ENCODE results near the gene RAP1GDS1. TPM values are rescaled to one million over a fixed set of nuclear protein-coding genes. Genes with fewer than 3 reads are reported as not detected.

RAP1GDS1 gene
- total RNA-seq, 1 experiment from 2014 or later: 25.7 TPM

DNA sequence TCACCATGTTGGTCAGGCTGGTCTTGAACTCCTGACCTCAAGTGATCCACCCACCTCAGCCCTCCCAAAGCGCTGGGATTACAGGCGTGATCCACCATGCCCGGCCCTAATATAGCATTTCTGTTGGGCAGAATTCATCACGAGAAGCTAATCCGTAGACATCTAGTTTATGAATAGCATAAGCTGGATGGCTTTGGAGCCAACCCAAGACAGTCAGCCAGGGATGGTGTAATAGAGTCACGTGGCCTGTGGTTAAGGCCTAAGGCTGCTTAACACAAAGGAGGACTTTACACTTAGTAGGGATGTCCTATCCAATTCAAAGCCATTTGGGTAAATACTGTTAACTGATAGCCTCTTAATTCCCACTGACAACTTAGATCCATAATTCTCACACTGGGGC is 173.6 kb downstream of the RAP1GDS1 start:
- DNase-seq: no peak
- intact Hi-C loops (cut with micrococcal nuclease; ENCODE audit: unreplicated experiment): no loop called here

GRCh38 chr4:98444371-98444770 is 183.2 kb downstream of the RAP1GDS1 start:
- intact Hi-C loops (cut with micrococcal nuclease; ENCODE audit: unreplicated experiment): no loop called here
- no TSS peak for BruUV-seq (replicated peaks)

More for the DNA sequence above, 173.6 kb downstream of the RAP1GDS1 start:
- Histone ChIP-seq H3K4me1 (replicated peaks; ENCODE audit: insufficient read depth) (peaks cover 18% of the 10 kb centered on the region), H2AFZ (no peak overlapping the region), H3K79me2 (ENCODE audit: low read depth) (no peaks in the 10 kb centered on the region), H3K4me3 (no peak overlapping the region), H3K9me2 (ENCODE audit: insufficient read depth) (no peaks in the 10 kb centered on the region), H3K9me3 (ENCODE audit: insufficient read depth, low read depth) (no peaks in the 10 kb centered on the region), H3K27me3 (ENCODE audit: insufficient read depth, low read depth) (no peaks in the 10 kb centered on the region), H3F3A (ENCODE audit: insufficient read depth, low read depth) (peaks cover 16% of the 10 kb centered on the region), H4K20me1 (ENCODE audit: insufficient read depth) (no peaks in the 10 kb centered on the region), H3K36me3 (ENCODE audit: low read depth) (no peaks in the 10 kb centered on the region; the same call in 1 of the 2 replicates), H3K4me2 (no peak overlapping the region), H3K27ac (no peak overlapping the region)
- no TSS peak for BruUV-seq (replicated peaks)
- TF ChIP-seq, protein P1, sequence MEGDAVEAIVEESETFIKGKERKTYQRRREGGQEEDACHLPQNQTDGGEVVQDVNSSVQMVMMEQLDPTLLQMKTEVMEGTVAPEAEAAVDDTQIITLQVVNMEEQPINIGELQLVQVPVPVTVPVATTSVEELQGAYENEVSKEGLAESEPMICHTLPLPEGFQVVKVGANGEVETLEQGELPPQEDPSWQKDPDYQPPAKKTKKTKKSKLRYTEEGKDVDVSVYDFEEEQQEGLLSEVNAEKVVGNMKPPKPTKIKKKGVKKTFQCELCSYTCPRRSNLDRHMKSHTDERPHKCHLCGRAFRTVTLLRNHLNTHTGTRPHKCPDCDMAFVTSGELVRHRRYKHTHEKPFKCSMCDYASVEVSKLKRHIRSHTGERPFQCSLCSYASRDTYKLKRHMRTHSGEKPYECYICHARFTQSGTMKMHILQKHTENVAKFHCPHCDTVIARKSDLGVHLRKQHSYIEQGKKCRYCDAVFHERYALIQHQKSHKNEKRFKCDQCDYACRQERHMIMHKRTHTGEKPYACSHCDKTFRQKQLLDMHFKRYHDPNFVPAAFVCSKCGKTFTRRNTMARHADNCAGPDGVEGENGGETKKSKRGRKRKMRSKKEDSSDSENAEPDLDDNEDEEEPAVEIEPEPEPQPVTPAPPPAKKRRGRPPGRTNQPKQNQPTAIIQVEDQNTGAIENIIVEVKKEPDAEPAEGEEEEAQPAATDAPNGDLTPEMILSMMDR (conservative IDR thresholded peaks at IDR 0.05): no peak
- no peak for TF ChIP-seq EZH2 (IDR thresholded peaks at IDR 0.05; ENCODE audit: low read depth)
- ChIA-PET POLR2A (ENCODE audit: unreplicated experiment) (no interaction called here), CTCF (no interaction called here)

DNA sequence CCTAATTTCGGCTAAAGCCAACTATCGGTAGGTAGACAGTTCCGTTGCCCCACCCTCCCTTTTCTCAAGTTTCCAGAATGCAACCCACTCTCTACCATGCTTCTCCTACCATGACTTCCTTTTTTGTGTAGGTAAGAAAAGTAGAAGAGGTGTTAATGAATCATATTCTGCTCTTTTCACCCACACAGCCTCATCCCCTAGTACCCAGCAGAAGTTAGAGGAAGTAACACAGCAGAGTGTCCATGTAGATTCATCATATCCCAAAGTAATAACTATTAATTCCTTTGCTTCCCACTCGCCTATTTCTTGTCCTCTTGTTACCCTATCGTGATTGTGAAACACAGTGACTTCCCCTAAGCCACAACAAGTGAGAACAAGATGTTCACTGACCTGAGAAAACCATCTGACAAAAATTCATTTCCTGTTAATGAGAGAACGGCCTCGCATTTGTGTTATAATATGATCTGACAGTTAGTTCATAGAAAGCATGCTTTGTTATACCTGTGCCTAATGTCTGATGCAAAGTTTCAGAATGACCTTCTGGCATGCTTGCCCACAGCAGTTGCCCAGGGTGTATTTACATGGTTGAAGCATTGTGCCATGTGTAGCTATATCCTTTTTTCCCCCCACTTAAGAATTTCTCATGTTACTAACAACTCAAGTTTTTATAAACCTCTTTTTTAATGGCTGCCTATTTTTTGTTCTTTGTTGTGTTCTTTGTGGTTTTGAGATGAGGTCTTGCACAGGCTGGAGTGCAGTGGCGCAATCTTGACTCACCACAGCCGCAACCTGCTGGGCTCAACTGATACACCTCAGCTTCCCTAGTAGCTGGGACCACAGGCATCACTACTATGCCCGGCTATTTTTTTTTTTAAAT is 185.6 kb downstream of the RAP1GDS1 start:
- Histone ChIP-seq H4K20me1 (ENCODE audit: insufficient read depth) (no peaks in the 10 kb centered on the region), H3K9me3 (ENCODE audit: insufficient read depth, low read depth) (no peaks in the 10 kb centered on the region), H3K4me2 (no peak overlapping the region), H3K79me2 (ENCODE audit: low read depth) (no peaks in the 10 kb centered on the region), H3K36me3 (ENCODE audit: low read depth) (peaks cover 6% of the 10 kb centered on the region; the same call in 1 of the 2 replicates), H2AFZ (no peak overlapping the region), H3K4me1 (replicated peaks; ENCODE audit: insufficient read depth) (no peaks in the 10 kb centered on the region), H3K4me3 (no peak overlapping the region), H3K27me3 (ENCODE audit: insufficient read depth, low read depth) (no peaks in the 10 kb centered on the region), H3F3A (ENCODE audit: insufficient read depth, low read depth) (no peaks in the 10 kb centered on the region), H3K9me2 (ENCODE audit: insufficient read depth) (no peaks in the 10 kb centered on the region), H3K27ac (no peak overlapping the region)
- TF ChIP-seq, protein P1 (conservative IDR thresholded peaks at IDR 0.05): no peak
- TF ChIP-seq EZH2 (IDR thresholded peaks at IDR 0.05; ENCODE audit: low read depth): no peak
- no peak for DNase-seq
- CTCF ChIA-PET: no interaction called here
- BruUV-seq (replicated peaks): no TSS peak
- intact Hi-C loops (cut with micrococcal nuclease; ENCODE audit: unreplicated experiment): no loop called here
- POLR2A ChIA-PET (ENCODE audit: unreplicated experiment): no interaction called here

More at GRCh38 chr4:98444371-98444770, 183.2 kb downstream of the RAP1GDS1 start:
- Histone ChIP-seq H3K4me2 (no peak overlapping the region), H3K9me3 (ENCODE audit: insufficient read depth, low read depth) (0 out of 2 replicates have a peak, but pooled peaks cover 2% of the 10 kb centered on the region), H3F3A (ENCODE audit: insufficient read depth, low read depth) (no peaks in the 10 kb centered on the region), H3K4me1 (replicated peaks; ENCODE audit: insufficient read depth) (no peaks in the 10 kb centered on the region), H3K4me3 (no peak overlapping the region), H3K27me3 (ENCODE audit: insufficient read depth, low read depth) (no peaks in the 10 kb centered on the region), H2AFZ (no peak overlapping the region), H3K9me2 (ENCODE audit: insufficient read depth) (no peaks in the 10 kb centered on the region; the same call in 1 of the 2 replicates), H3K79me2 (ENCODE audit: low read depth) (no peaks in the 10 kb centered on the region), H3K27ac (no peak overlapping the region), H3K36me3 (ENCODE audit: low read depth) (peaks cover 6% of the 10 kb centered on the region; the same call in 1 of the 2 replicates), H4K20me1 (ENCODE audit: insufficient read depth) (no peaks in the 10 kb centered on the region)
- CTCF ChIA-PET: no interaction called here
- no peak for DNase-seq
- TF ChIP-seq, protein P1 (conservative IDR thresholded peaks at IDR 0.05): no peak
- POLR2A ChIA-PET (ENCODE audit: unreplicated experiment): no interaction called here

Data from PC-9 (cell line).